ENCODE results near the gene COL6A1. TPM values are rescaled to one million over a fixed set of nuclear protein-coding genes. Genes with fewer than 3 reads are reported as not detected.

Gene COL6A1
- polyA plus RNA-seq, 1 experiment, result 493 TPM

- Histone ChIP-seq H3K27me3 (ENCODE audit: control insufficient read depth, insufficient read depth, low read length) (no peaks in the 10 kb centered on the region), H3K27ac (ENCODE audit: low read depth, low read length) (no peak overlapping the region), H3K9me3 (ENCODE audit: control insufficient read depth, insufficient read depth, low read length) (peaks cover 12% of the 10 kb centered on the region), H3K4me3 (ENCODE audit: low read depth, low read length) (no peak overlapping the region)
- TF ChIP-seq, protein P1, sequence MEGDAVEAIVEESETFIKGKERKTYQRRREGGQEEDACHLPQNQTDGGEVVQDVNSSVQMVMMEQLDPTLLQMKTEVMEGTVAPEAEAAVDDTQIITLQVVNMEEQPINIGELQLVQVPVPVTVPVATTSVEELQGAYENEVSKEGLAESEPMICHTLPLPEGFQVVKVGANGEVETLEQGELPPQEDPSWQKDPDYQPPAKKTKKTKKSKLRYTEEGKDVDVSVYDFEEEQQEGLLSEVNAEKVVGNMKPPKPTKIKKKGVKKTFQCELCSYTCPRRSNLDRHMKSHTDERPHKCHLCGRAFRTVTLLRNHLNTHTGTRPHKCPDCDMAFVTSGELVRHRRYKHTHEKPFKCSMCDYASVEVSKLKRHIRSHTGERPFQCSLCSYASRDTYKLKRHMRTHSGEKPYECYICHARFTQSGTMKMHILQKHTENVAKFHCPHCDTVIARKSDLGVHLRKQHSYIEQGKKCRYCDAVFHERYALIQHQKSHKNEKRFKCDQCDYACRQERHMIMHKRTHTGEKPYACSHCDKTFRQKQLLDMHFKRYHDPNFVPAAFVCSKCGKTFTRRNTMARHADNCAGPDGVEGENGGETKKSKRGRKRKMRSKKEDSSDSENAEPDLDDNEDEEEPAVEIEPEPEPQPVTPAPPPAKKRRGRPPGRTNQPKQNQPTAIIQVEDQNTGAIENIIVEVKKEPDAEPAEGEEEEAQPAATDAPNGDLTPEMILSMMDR (IDR thresholded peaks at IDR 0.05; ENCODE audit: low read depth, low read length), result no peak
- CTCF ChIA-PET, result interaction anchor here (1.0 kb wide), 1 partner anchor 59 kb away, joined by 3 read pairs; no protein-coding TSS in a partner anchor
- DNase-seq (ENCODE audit: low read depth, low spot score), result no peak
- POLR2A ChIA-PET, result interaction anchor here (0.8 kb wide), 1 partner anchor 17 kb away, joined by 3 read pairs; no protein-coding TSS in a partner anchor
These were observed 50.5 kb downstream of the COL6A1 start for GRCh38 chr21:46032100-46032499.

DNA sequence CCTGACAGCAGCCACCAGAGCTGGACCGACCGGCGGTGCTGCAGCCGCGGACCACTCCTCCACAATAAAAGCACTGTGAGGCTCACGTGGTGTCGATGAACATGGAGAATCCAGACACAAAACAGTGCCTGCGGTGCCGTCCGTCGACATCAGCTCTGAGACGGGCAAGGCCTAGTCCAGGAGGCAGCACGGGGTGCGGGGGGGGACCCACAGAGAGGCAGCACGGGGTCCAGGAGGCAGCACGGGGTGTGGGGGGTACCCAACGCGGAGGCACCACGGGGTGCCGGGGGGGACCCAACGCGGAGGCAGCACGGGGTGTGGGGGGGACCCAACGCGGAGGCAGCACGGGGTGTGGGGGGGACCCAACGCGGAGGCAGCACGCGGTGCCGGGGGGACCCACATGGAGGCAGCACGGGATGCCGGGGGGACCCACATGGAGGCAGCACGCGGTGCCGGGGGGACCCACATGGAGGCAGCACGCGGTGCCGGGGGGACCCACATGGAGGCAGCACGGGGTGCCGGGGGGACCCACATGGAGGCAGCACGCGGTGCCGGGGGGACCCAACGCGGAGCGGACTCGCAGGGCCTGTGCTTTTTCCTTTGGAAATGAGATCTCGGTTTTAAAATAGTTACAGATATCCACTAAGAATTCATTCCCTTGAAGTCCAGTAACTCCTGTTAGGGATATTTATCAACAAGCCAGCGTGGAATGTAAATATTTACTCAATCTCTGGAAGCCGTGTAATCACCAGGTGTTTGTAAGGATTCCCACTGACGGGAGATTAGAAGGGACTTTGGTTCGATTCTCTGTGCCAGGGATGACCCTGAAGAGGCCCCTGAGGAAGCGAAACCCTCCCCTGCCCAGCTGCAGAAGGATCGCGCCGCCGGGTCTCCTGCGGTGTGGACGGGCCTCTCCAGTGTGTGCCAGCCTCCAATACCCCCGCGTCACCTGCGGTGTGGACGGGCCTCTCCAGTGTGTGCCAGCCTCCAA, 52.1 kb downstream of the COL6A1 start:
- no peaks in the 10 kb centered on the region for H3K27me3 ChIP-seq (ENCODE audit: control insufficient read depth, insufficient read depth, low read length)
- TF ChIP-seq, protein P1 (IDR thresholded peaks at IDR 0.05; ENCODE audit: low read depth, low read length), result no peak
- ChIA-PET POLR2A (no interaction called here), CTCF (no interaction called here)
- peaks cover 28% of the 10 kb centered on the region for H3K9me3 ChIP-seq (ENCODE audit: control insufficient read depth, insufficient read depth, low read length)
- H3K4me3 ChIP-seq (ENCODE audit: low read depth, low read length), result no peak overlapping the region
- H3K27ac ChIP-seq (ENCODE audit: low read depth, low read length), result peak overlapping the region; percentile 39
- peak; percentile 65 for DNase-seq (ENCODE audit: low read depth, low spot score)

- H3K27ac ChIP-seq (ENCODE audit: low read depth, low read length), result peak overlapping the region; percentile 92
- POLR2A ChIA-PET, result interaction anchor here (0.7 to 1.5 kb wide), 9 partner anchors 8 to 61 kb away, joined by 3 to 16 read pairs (median 5); partner anchors contain the start of gene COL6A1
- peaks cover 29% of the 10 kb centered on the region for H3K9me3 ChIP-seq (ENCODE audit: control insufficient read depth, insufficient read depth, low read length)
These were observed 54.5 kb downstream of the COL6A1 start for GRCh38 chr21:46035809-46036695.

GRCh38 chr21:46036696-46037330, 55.2 kb downstream of the COL6A1 start:
- POLR2A ChIA-PET, result interaction anchor here (0.7 to 1.5 kb wide), 9 partner anchors 8 to 61 kb away, joined by 3 to 16 read pairs (median 5); partner anchors contain the start of gene COL6A1
- peaks cover 29% of the 10 kb centered on the region for H3K9me3 ChIP-seq (ENCODE audit: control insufficient read depth, insufficient read depth, low read length)
- TF ChIP-seq, protein P1 (IDR thresholded peaks at IDR 0.05; ENCODE audit: low read depth, low read length), result no peak
- CTCF ChIA-PET, result no interaction called here
- H3K27ac ChIP-seq (ENCODE audit: low read depth, low read length), result peak overlapping the region; percentile 92
- no peak for DNase-seq (ENCODE audit: low read depth, low spot score)
- no peak overlapping the region for H3K4me3 ChIP-seq (ENCODE audit: low read depth, low read length)
- H3K27me3 ChIP-seq (ENCODE audit: control insufficient read depth, insufficient read depth, low read length), result no peaks in the 10 kb centered on the region

More at GRCh38 chr21:46035809-46036695, 54.5 kb downstream of the COL6A1 start:
- peak; percentile 86 for DNase-seq (ENCODE audit: low read depth, low spot score)
- TF ChIP-seq, protein P1 (IDR thresholded peaks at IDR 0.05; ENCODE audit: low read depth, low read length), result no peak
- Histone ChIP-seq H3K4me3 (ENCODE audit: low read depth, low read length) (no peak overlapping the region), H3K27me3 (ENCODE audit: control insufficient read depth, insufficient read depth, low read length) (no peaks in the 10 kb centered on the region)
- CTCF ChIA-PET, result no interaction called here

Data from AG04450 (cell line).